Neural crest cell (in vitro differentiated cells): ENCODE results near the gene ASIC2. TPM values are rescaled to one million over a fixed set of nuclear protein-coding genes. Genes with fewer than 3 reads are reported as not detected.
A peak's percentile ranks its signal among the peaks of the same experiment; 100 is the strongest.

Source experiments
- DNase-seq: peaks from one replicate; pipeline ENCODE4 v3.0.0; 2021; ENCODE audit warnings: low read depth, mixed read lengths, low spot score
- H3K27ac Mint-ChIP-seq: one replicate; pipeline ENCODE4 v1.8.0; 2021; ENCODE audit warnings: mild to moderate bottlenecking, mixed read lengths; ENCODE audit not compliant: unreplicated experiment
- H3K27me3 Mint-ChIP-seq: 2 replicates; pipeline ENCODE4 v1.8.0; 2021; ENCODE audit warnings: low read depth, mild to moderate bottlenecking, mixed read lengths
- H3K36me3 Mint-ChIP-seq: 2 replicates; pipeline ENCODE4 v1.8.0; 2021; ENCODE audit warnings: low read depth, mild to moderate bottlenecking, mixed read lengths
- H3K4me1 Mint-ChIP-seq: 2 replicates; pipeline ENCODE4 v1.8.0; 2021; ENCODE audit warnings: mixed read lengths
- H3K4me3 Mint-ChIP-seq: one replicate; pipeline ENCODE4 v1.8.0; 2021; ENCODE audit warnings: mild to moderate bottlenecking, mixed read lengths
- H3K9me3 Mint-ChIP-seq: 2 replicates; pipeline ENCODE4 v1.8.0; 2021; ENCODE audit warnings: mixed read lengths
- CTCF ChIP-seq: fragments of 200-600 bp; sonication (generic); conservative IDR thresholded peaks from 2 replicates; pipeline ENCODE4 v1.5.0; 2021; ENCODE audit warnings: antibody characterized with exemption, mild to moderate bottlenecking
- total RNA-seq: library from RNA; stranded (reverse); gene quantifications from 2 replicates; pipeline ENCODE4 v1.2.1, GENCODE V29; 2021

ASIC2 gene
- total RNA-seq, 1 donor from 2014 or later = 0.12 TPM

- no peak overlapping the region for H3K27ac Mint-ChIP-seq
- no peak for DNase-seq
- H3K4me1 Mint-ChIP-seq = no peaks in the 10 kb centered on the region
- no peaks in the 10 kb centered on the region for H3K36me3 Mint-ChIP-seq
- peaks cover 24% of the 10 kb centered on the region for H3K27me3 Mint-ChIP-seq
- no peak overlapping the region for H3K4me3 Mint-ChIP-seq
- no peak for TF ChIP-seq CTCF
- H3K9me3 Mint-ChIP-seq = no peaks in the 10 kb centered on the region
Measured at GRCh38 chr17:33052856-33053255, 240.2 kb downstream of the ASIC2 start.

- H3K27ac Mint-ChIP-seq = no peak overlapping the region
- no peaks in the 10 kb centered on the region for H3K36me3 Mint-ChIP-seq
- TF ChIP-seq CTCF = no peak
- H3K27me3 Mint-ChIP-seq = peaks cover 26% of the 10 kb centered on the region
- H3K4me1 Mint-ChIP-seq = no peaks in the 10 kb centered on the region
- no peak for DNase-seq
- H3K9me3 Mint-ChIP-seq = no peaks in the 10 kb centered on the region
- H3K4me3 Mint-ChIP-seq = no peak overlapping the region
Measured at GRCh38 chr17:33050611-33051140, 242.4 kb downstream of the ASIC2 start.

- peaks cover 26% of the 10 kb centered on the region for H3K27me3 Mint-ChIP-seq
- TF ChIP-seq CTCF = peak; percentile 79
- no peaks in the 10 kb centered on the region for H3K36me3 Mint-ChIP-seq
- no peak overlapping the region for H3K27ac Mint-ChIP-seq
- no peak overlapping the region for H3K4me3 Mint-ChIP-seq
- peak; percentile 58 for DNase-seq
- no peaks in the 10 kb centered on the region for H3K4me1 Mint-ChIP-seq
- H3K9me3 Mint-ChIP-seq = no peaks in the 10 kb centered on the region
Measured at GRCh38 chr17:33049781-33050414, 243.2 kb downstream of the ASIC2 start.

GRCh38 chr17:33046361-33047255, 246.5 kb downstream of the ASIC2 start:
- no peaks in the 10 kb centered on the region for H3K36me3 Mint-ChIP-seq
- no peak overlapping the region for H3K27ac Mint-ChIP-seq
- no peak for TF ChIP-seq CTCF
- DNase-seq = no peak
- no peaks in the 10 kb centered on the region for H3K9me3 Mint-ChIP-seq
- no peak overlapping the region for H3K4me3 Mint-ChIP-seq
- H3K4me1 Mint-ChIP-seq = no peaks in the 10 kb centered on the region
- peaks cover 16% of the 10 kb centered on the region for H3K27me3 Mint-ChIP-seq

GRCh38 chr17:33045216-33045615, 247.9 kb downstream of the ASIC2 start:
- DNase-seq = no peak
- H3K9me3 Mint-ChIP-seq = no peaks in the 10 kb centered on the region
- no peaks in the 10 kb centered on the region for H3K36me3 Mint-ChIP-seq
- H3K4me1 Mint-ChIP-seq = no peaks in the 10 kb centered on the region
- no peak for TF ChIP-seq CTCF
- no peak overlapping the region for H3K27ac Mint-ChIP-seq
- H3K4me3 Mint-ChIP-seq = no peak overlapping the region
- H3K27me3 Mint-ChIP-seq = peaks cover 15% of the 10 kb centered on the region
